ENCODE data around the gene ATP8B4. TPM values are rescaled to one million over a fixed set of nuclear protein-coding genes. Genes with fewer than 3 reads are reported as not detected.
A peak's percentile ranks its signal among the peaks of the same experiment; 100 is the strongest.

The ATP8B4 gene
- polyA plus RNA-seq, 3 donors, result 6.1 to 9.6 (median 6.8) TPM

DNA sequence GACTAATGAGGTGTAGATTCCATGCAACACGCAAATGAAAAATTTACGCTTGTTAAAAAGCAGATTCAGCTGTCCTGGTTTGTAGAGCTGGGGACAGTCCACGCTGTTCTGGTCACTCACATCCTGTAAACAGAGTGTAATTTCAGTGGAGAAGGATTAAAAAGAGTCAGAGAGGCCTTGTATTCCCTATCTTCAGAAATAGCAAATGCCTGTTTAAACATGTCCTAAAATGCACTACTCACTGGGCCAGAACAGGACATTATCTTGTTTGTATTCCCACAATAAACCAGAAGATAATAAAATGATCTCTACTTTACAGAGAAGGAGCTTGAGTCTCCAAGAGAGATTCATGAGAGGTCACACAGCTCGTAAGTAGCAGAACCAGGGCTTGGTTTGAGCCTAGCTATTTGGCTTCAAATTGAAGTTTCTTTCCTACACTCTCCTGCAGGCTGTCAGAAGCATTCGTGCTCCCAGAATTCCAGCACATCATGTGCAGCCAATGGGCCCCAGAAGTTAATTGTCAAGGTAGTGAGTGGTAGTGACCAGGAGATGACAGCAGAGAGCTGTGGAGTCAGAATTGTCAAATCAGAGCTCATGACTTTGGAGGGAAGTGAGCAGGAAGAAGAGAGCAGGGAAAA is 242.5 kb downstream of the ATP8B4 start:
- Histone ChIP-seq H3K36me3 (replicated peaks in 1 of 2; ENCODE audit: control insufficient read depth in 1 of 2, insufficient read depth in 2 of 2, low read length in 2 of 2) (peaks cover 74 to 88% of the 10 kb centered on the region in 2 donors), H3K79me2 (ENCODE audit: insufficient read depth, low read length) (no peaks in the 10 kb centered on the region), H4K20me1 (ENCODE audit: insufficient read depth, low read length) (no peaks in the 10 kb centered on the region), H3K27me3 (ENCODE audit: control insufficient read depth in 2 of 2, insufficient read depth in 2 of 2, low read length in 2 of 2) (no peaks in the 10 kb centered on the region), H3K4me3 (replicated peaks in 1 of 3; ENCODE audit: low read depth in 2 of 3, low read length in 3 of 3) (no peak overlapping the region), H2AFZ (ENCODE audit: insufficient read depth, low read depth, low read length, poor library complexity, severe bottlenecking) (no peak overlapping the region), H3K27ac (ENCODE audit: low read depth in 1 of 2, low read length in 2 of 2) (peak overlapping the region in 1 of 2 donors; percentile 21), H3K9ac (ENCODE audit: insufficient read depth, low read length, poor library complexity, severe bottlenecking) (no peak overlapping the region), H3K4me1 (ENCODE audit: control insufficient read depth in 1 of 2, insufficient read depth in 2 of 2, low read length in 2 of 2) (no peaks in the 10 kb centered on the region), H3K9me3 (replicated peaks in 1 of 2; ENCODE audit: control insufficient read depth in 1 of 2, insufficient read depth in 1 of 2, low read length in 2 of 2) (no peaks in the 10 kb centered on the region), H3K4me2 (replicated peaks; ENCODE audit: extremely low read depth, low read length, poor library complexity, severe bottlenecking) (no peak overlapping the region)
- H3K36me3 Mint-ChIP-seq, result peaks cover 64 to 67% of the 10 kb centered on the region in 2 donors
- peak overlapping the region in 6 of 7 donors; percentile 3 to 74 (median 24) for H3K27ac Mint-ChIP-seq
- no peaks in the 10 kb centered on the region for H3K9me3 Mint-ChIP-seq
- peaks cover 2% of the 10 kb centered on the region for H3K4me1 Mint-ChIP-seq
- DNase-seq, result peak in 2 of 3 donors; percentile 1 to 15
- WGBS (ENCODE audit: insufficient coverage), result 100% methylated on average over 1 of the region's 5 CpGs
- no peaks in the 10 kb centered on the region for H3K27me3 Mint-ChIP-seq (ENCODE audit: low read depth in 3 of 3)
- no peak overlapping the region for H3K4me3 Mint-ChIP-seq
- intact Hi-C loops (cut with micrococcal nuclease), result loop anchor here in 1 of 2 donors (10.0 kb wide), 1 partner anchor 268 kb away; no protein-coding TSS in a partner anchor
- TF ChIP-seq CTCF (IDR thresholded peaks at IDR 0.05), result peak; percentile 44

DNA sequence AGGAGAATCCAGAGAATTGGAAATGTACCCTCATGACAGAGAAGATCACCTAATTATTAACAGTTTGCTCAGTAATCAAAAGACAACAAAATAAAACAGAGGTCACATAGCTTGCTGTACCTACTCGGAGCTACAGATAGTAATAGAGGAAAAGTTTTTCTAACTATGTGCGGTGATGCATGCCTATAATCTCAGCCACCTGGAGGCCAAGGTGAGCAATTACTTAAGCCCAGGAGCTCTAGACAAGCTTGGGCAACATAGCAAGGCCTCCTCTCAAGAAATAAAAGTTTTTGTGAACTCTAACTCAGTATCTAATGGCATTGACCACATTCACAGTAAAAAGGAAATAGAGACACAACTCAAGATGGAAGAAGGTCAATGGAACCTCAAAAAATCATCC is 243.6 kb downstream of the ATP8B4 start:
- H3K27me3 ChIP-seq (ENCODE audit: control insufficient read depth in 2 of 2, insufficient read depth in 2 of 2, low read length in 2 of 2), result no peaks in the 10 kb centered on the region
- no peak for DNase-seq
- peak overlapping the region in 1 of 7 donors; percentile 26 for H3K27ac Mint-ChIP-seq
- H3K36me3 ChIP-seq (replicated peaks in 1 of 2; ENCODE audit: control insufficient read depth in 1 of 2, insufficient read depth in 2 of 2, low read length in 2 of 2), result peaks cover 82 to 92% of the 10 kb centered on the region in 2 donors
- H3K4me3 Mint-ChIP-seq, result no peak overlapping the region
- H3K4me1 ChIP-seq (ENCODE audit: control insufficient read depth in 1 of 2, insufficient read depth in 2 of 2, low read length in 2 of 2), result no peaks in the 10 kb centered on the region
- no peaks in the 10 kb centered on the region for H3K79me2 ChIP-seq (ENCODE audit: insufficient read depth, low read length)
- H2AFZ ChIP-seq (ENCODE audit: insufficient read depth, low read depth, low read length, poor library complexity, severe bottlenecking), result no peak overlapping the region
- H3K9me3 ChIP-seq (replicated peaks in 1 of 2; ENCODE audit: control insufficient read depth in 1 of 2, insufficient read depth in 1 of 2, low read length in 2 of 2), result no peaks in the 10 kb centered on the region
- 100% methylated on average over 1 of the region's 2 CpGs for WGBS (ENCODE audit: insufficient coverage)
- H3K4me1 Mint-ChIP-seq, result peaks cover 2% of the 10 kb centered on the region
- no peak overlapping the region for H3K4me3 ChIP-seq (replicated peaks in 1 of 3; ENCODE audit: low read depth in 2 of 3, low read length in 3 of 3)
- no peak overlapping the region for H3K27ac ChIP-seq (ENCODE audit: low read depth in 1 of 2, low read length in 2 of 2)
- H3K4me2 ChIP-seq (replicated peaks; ENCODE audit: extremely low read depth, low read length, poor library complexity, severe bottlenecking), result no peak overlapping the region
- no peak for TF ChIP-seq CTCF (IDR thresholded peaks at IDR 0.05)
- no peaks in the 10 kb centered on the region for H3K9me3 Mint-ChIP-seq
- H3K9ac ChIP-seq (ENCODE audit: insufficient read depth, low read length, poor library complexity, severe bottlenecking), result no peak overlapping the region
- intact Hi-C loops (cut with micrococcal nuclease), result loop anchor here in 1 of 2 donors (10.0 kb wide), 1 partner anchor 269 kb away; no protein-coding TSS in a partner anchor
- H3K36me3 Mint-ChIP-seq, result peaks cover 65 to 68% of the 10 kb centered on the region in 2 donors
- H4K20me1 ChIP-seq (ENCODE audit: insufficient read depth, low read length), result no peaks in the 10 kb centered on the region
- H3K27me3 Mint-ChIP-seq (ENCODE audit: low read depth in 3 of 3), result no peaks in the 10 kb centered on the region

Data from CD14-positive monocyte (primary cell).